ENCODE measurements around the gene PPARD. TPM values are rescaled to one million over a fixed set of nuclear protein-coding genes. Genes with fewer than 3 reads are reported as not detected.
A peak's percentile ranks its signal among the peaks of the same experiment; 100 is the strongest.

The PPARD gene
- total and polyA plus RNA-seq, 2 donors (not counting 1 experiment from before 2014, with no cell fraction given), result 14.8 to 16.3 TPM

DNA sequence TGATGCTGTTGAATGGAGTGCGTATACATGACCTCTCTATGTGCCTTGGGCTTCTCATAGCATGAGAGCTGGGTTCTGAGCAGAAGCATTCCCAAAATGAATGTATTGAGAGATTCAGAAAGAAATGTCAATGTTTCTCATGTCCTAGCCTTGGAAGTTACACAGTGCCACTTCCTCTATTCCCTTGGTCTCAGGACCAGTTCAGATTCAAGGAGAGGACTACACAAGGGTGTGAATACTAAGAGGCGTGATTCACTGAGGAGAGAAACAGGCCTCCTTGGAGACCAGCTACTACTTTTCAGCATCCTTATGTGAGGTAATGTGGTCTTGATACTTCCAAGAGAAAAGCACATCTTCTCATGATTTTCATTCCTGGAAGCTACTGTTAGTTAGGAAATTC, 10.4 kb downstream of the PPARD start:
- TF ChIP-seq EZH2 (IDR thresholded peaks at IDR 0.05; ENCODE audit: low read length, missing control alignments), result no peak
- TF ChIP-seq, protein P1, sequence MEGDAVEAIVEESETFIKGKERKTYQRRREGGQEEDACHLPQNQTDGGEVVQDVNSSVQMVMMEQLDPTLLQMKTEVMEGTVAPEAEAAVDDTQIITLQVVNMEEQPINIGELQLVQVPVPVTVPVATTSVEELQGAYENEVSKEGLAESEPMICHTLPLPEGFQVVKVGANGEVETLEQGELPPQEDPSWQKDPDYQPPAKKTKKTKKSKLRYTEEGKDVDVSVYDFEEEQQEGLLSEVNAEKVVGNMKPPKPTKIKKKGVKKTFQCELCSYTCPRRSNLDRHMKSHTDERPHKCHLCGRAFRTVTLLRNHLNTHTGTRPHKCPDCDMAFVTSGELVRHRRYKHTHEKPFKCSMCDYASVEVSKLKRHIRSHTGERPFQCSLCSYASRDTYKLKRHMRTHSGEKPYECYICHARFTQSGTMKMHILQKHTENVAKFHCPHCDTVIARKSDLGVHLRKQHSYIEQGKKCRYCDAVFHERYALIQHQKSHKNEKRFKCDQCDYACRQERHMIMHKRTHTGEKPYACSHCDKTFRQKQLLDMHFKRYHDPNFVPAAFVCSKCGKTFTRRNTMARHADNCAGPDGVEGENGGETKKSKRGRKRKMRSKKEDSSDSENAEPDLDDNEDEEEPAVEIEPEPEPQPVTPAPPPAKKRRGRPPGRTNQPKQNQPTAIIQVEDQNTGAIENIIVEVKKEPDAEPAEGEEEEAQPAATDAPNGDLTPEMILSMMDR (conservative IDR thresholded peaks at IDR 0.05 in 1 of 2, IDR thresholded peaks at IDR 0.05 in 1 of 2; ENCODE audit: low read depth in 1 of 2, low read length in 2 of 2), result no peak
- Histone ChIP-seq H3K4me3 (replicated peaks in 1 of 4; ENCODE audit: control extremely low read depth in 1 of 4, insufficient read depth in 1 of 4, low read depth in 3 of 4, low read length in 4 of 4) (no peak overlapping the region), H4K20me1 (ENCODE audit: control insufficient read depth, extremely low read depth, insufficient read depth, low read length) (no peaks in the 10 kb centered on the region), H3K36me3 (ENCODE audit: control insufficient read depth, insufficient read depth, low read length) (peaks cover 11% of the 10 kb centered on the region), H3K27me3 (ENCODE audit: control insufficient read depth, insufficient read depth, low read length) (no peaks in the 10 kb centered on the region), H3K4me2 (ENCODE audit: extremely low read depth, insufficient read depth, low read length) (no peak overlapping the region), H2AFZ (ENCODE audit: low read length) (no peak overlapping the region), H3K9me3 (ENCODE audit: control insufficient read depth, insufficient read depth, low read depth, low read length) (no peaks in the 10 kb centered on the region), H3K9ac (ENCODE audit: insufficient read depth, low read length) (no peak overlapping the region), H3K27ac (ENCODE audit: insufficient read depth, low read length) (no peak overlapping the region), H3K4me1 (ENCODE audit: control insufficient read depth, extremely low read depth, insufficient read depth, low read length) (no peaks in the 10 kb centered on the region), H3K79me2 (ENCODE audit: control insufficient read depth, insufficient read depth, low read length) (peaks cover 16% of the 10 kb centered on the region)
- no peak for DNase-seq (ENCODE audit: low read depth in 2 of 2)

DNA sequence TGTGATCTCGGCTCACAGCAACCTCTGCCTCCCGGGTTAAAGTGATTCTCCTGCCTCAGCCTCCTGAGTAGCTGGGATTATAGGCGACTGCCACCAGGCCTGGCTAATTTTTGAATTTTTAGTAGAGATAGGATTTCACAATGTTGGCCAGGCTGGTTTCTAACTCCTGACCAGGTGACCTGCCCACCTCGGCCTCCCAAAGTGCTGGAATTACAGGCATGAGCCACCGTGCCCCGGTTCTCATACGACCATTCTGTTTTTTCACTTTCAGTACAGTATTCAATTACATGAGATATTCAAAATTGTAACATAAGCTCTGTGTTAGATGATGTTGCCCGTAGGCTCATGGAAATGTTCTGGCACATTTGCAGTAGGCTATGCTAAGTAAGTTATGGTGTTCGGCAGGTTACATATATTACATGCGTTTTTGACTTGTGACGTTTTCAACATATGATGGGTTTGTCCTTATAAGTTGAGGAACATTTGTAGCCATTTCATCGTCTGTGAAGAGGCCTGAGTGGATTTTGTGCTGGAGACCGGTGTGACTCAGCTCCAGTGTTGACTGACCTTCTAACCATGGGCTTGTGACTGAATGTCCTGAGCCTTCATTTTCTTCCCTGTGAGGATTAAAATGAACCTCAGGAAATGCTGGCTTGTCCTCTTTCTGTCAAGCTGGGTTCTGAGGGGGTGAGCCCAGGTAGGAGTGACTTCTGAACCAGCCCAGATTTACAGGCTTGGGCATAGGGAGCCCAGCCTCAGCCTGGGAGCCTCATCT, 12.2 kb downstream of the PPARD start:
- no peak overlapping the region for H3K4me2 ChIP-seq (ENCODE audit: extremely low read depth, insufficient read depth, low read length)

DNA sequence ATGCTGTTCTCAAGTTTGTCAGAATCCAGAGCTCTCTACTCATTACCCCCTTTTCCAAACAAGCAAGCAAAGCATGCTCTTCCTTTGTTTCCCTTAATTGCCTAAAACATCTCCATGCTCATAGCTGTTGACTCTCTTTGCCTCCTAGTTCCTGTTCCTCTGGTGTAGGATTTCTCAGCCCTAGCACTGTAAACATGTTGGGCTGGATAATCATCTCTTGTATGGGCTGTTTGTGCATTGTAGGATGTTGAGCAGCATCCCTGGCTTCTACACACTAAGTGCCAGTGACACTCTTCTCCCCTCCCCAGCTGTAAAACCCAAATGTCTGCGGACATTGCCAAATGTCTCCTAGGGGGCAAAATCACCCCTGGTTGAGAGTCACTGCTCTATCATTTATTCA, 14.0 kb downstream of the PPARD start:
- no peak overlapping the region for H2AFZ ChIP-seq (ENCODE audit: low read length)
- no peaks in the 10 kb centered on the region for H3K9me3 ChIP-seq (ENCODE audit: control insufficient read depth, insufficient read depth, low read depth, low read length)
- DNase-seq (ENCODE audit: low read depth in 2 of 2), result no peak
- peaks cover 6% of the 10 kb centered on the region for H3K4me1 ChIP-seq (ENCODE audit: control insufficient read depth, extremely low read depth, insufficient read depth, low read length)
- no peak overlapping the region for H3K4me2 ChIP-seq (ENCODE audit: extremely low read depth, insufficient read depth, low read length)
- peaks cover 26% of the 10 kb centered on the region for H3K79me2 ChIP-seq (ENCODE audit: control insufficient read depth, insufficient read depth, low read length)
- no peaks in the 10 kb centered on the region for H4K20me1 ChIP-seq (ENCODE audit: control insufficient read depth, extremely low read depth, insufficient read depth, low read length)
- H3K27ac ChIP-seq (ENCODE audit: insufficient read depth, low read length), result no peak overlapping the region
- H3K9ac ChIP-seq (ENCODE audit: insufficient read depth, low read length), result no peak overlapping the region
- no peak overlapping the region for H3K4me3 ChIP-seq (replicated peaks in 1 of 4; ENCODE audit: control extremely low read depth in 1 of 4, insufficient read depth in 1 of 4, low read depth in 3 of 4, low read length in 4 of 4)
- no peaks in the 10 kb centered on the region for H3K27me3 ChIP-seq (ENCODE audit: control insufficient read depth, insufficient read depth, low read length)
- H3K36me3 ChIP-seq (ENCODE audit: control insufficient read depth, insufficient read depth, low read length), result peaks cover 9% of the 10 kb centered on the region
- TF ChIP-seq, protein P1 (conservative IDR thresholded peaks at IDR 0.05 in 1 of 2, IDR thresholded peaks at IDR 0.05 in 1 of 2; ENCODE audit: low read depth in 1 of 2, low read length in 2 of 2), result no peak
- TF ChIP-seq EZH2 (IDR thresholded peaks at IDR 0.05; ENCODE audit: low read length, missing control alignments), result no peak

More for the DNA sequence above, 12.2 kb downstream of the PPARD start:
- Histone ChIP-seq H3K4me3 (replicated peaks in 1 of 4; ENCODE audit: control extremely low read depth in 1 of 4, insufficient read depth in 1 of 4, low read depth in 3 of 4, low read length in 4 of 4) (no peak overlapping the region), H3K79me2 (ENCODE audit: control insufficient read depth, insufficient read depth, low read length) (peaks cover 19% of the 10 kb centered on the region), H3K36me3 (ENCODE audit: control insufficient read depth, insufficient read depth, low read length) (peaks cover 9% of the 10 kb centered on the region), H3K27ac (ENCODE audit: insufficient read depth, low read length) (peak overlapping the region; percentile 11), H3K9ac (ENCODE audit: insufficient read depth, low read length) (no peak overlapping the region), H3K4me1 (ENCODE audit: control insufficient read depth, extremely low read depth, insufficient read depth, low read length) (no peaks in the 10 kb centered on the region), H4K20me1 (ENCODE audit: control insufficient read depth, extremely low read depth, insufficient read depth, low read length) (no peaks in the 10 kb centered on the region), H2AFZ (ENCODE audit: low read length) (no peak overlapping the region), H3K9me3 (ENCODE audit: control insufficient read depth, insufficient read depth, low read depth, low read length) (no peaks in the 10 kb centered on the region), H3K27me3 (ENCODE audit: control insufficient read depth, insufficient read depth, low read length) (no peaks in the 10 kb centered on the region)
- no peak for TF ChIP-seq EZH2 (IDR thresholded peaks at IDR 0.05; ENCODE audit: low read length, missing control alignments)
- TF ChIP-seq, protein P1 (conservative IDR thresholded peaks at IDR 0.05 in 1 of 2, IDR thresholded peaks at IDR 0.05 in 1 of 2; ENCODE audit: low read depth in 1 of 2, low read length in 2 of 2), result no peak
- DNase-seq (ENCODE audit: low read depth in 2 of 2), result peak; percentile 26 to 46
